ENCODE measurements around the gene C1QL1.
"Not testable (repeated sequence)": the region's sequence is repeated elsewhere in the genome, so short reads cannot be mapped to it uniquely, and the experiment has no call there.

C1QL1 gene

GRCh38 chr17:44959821-44960531, 8.1 kb downstream of the C1QL1 start:
- H3K27ac ChIP-seq = no peak overlapping the region
- TF ChIP-seq CTCF (conservative IDR thresholded peaks at IDR 0.05) = no peak

DNA sequence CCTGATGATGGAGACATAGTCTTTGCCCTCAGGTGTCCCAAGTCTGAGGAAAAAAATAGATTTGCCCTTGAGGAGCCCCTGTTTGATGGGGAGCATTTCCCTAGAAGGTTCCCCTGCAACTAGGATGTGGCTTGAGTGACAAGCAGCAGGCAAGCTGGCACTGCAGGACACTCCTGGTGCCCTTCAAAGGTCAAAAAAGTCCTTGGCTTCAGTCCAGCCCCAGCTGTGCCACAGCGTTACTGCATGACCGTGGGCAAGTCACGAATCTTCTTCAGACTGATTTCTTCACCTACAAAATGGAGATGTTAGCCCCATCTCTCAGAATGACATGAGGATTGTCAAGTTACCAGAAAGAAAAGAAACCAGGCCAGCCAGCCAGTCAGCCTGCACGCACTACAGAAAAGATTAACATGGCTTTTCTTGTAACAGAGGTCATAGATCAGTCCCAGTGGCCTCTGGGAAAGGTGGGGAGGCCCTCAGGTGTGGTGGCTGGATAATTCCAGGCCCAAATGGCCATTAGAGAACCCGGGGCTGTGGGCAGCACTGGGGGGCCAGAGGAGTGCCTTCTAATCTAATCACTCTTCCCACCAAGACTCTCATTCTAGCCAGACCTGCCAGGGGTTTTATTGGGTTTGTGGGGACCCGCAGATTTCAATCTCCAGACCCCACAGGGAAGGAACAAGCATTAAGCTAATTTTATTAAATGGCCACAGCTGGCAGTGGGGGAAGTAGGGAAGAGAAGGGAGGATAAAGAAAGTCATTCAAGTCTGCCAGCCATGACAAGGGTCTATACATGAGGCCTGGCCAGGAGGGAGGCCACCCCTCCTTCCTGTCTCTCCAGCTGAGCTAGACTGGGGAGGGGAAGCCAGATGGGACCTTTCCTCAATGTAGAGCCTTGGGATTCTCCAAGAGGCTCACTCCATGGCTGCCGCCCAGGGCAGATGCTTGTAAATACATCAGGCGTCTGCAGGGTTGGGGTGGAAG, 10.8 kb downstream of the C1QL1 start:
- no peak overlapping the region for H3K27ac ChIP-seq
- no peak for TF ChIP-seq CTCF (conservative IDR thresholded peaks at IDR 0.05)

- H3K27ac ChIP-seq = no peak overlapping the region
- TF ChIP-seq CTCF (conservative IDR thresholded peaks at IDR 0.05) = no peak
Measured at GRCh38 chr17:44955674-44956425, 12.3 kb downstream of the C1QL1 start.

- no peak overlapping the region for H3K27ac ChIP-seq
Measured at GRCh38 chr17:44952946-44953475, 15.1 kb downstream of the C1QL1 start.

DNA sequence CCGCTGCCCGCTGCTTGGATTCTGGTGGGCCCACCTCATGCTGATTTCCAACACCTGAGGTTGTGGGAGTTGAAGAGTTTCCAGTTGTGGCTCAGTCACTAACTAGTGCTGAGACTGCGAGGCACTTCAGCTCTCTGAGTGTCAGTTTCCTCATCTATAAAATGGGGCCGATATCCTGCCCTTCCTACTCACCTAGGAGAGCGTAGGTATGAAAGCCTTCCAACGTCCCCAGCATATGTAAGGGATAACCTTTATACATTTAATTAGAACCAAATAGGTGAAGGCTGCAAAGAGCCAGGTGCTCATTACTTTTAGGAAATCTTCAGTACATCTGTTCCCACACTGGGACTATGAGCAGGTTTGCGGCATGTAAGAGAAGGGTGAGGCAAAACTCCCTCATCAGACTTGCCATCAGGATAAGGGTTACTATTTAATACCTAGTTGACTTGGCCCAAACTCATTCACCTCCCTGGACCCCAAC, 19.7 kb downstream of the C1QL1 start:
- peak overlapping the region; percentile 71 for H3K27ac ChIP-seq
- TF ChIP-seq CTCF (conservative IDR thresholded peaks at IDR 0.05) = no peak

More at GRCh38 chr17:44952946-44953475, 15.1 kb downstream of the C1QL1 start:
- TF ChIP-seq CTCF (conservative IDR thresholded peaks at IDR 0.05) = no peak

DNA sequence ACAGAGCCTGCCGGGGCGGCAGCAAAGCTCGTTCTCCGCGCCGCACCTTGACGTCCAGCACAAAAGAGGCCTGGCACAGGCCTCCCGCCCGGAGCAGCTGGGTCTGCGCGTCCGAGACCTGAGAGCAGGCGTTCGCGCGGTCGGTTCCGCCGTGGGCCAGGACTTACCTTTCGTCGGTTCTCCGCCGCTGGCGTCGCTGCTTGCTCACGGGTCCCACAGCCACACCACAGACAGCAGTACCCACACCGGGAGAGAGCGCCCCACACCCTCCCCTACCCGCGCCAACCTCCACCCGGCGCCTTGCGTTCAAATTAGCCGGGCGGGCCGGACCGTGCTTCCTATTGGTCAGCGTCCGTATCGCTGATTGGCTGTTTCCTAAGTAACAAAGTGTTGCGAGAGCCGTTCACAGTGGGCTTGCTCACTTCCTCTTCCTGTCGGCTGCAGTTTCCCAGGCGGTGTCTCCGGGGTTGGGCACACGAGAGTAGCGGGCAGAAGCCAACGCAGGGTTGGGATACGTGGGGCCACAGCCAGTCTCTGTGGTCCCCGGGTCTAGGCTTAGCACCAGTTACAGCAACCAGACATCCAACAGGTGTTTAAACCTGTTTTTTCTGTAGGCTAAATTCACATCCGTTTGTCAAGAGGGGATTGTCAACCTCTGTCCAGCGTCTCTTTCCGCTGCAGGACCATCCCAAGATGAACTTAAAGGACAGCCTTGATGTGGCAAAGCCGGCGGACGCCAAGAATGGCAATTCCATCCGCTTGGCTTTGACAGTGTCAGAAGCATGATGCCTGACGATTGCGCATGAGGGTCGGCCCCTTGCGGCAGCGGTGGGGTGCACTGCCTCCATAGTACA, 20.4 kb downstream of the C1QL1 start, which contains the start of gene KIF18B:
KIF18B (minus strand) TSS at position 313 of the 854 bp plus-strand sequence. CDS start 11,429 bp downstream, outside the sequence.
- no peak for TF ChIP-seq CTCF (conservative IDR thresholded peaks at IDR 0.05)
- peak within 1 kb of the TSS; percentile 71 for H3K27ac ChIP-seq

DNA sequence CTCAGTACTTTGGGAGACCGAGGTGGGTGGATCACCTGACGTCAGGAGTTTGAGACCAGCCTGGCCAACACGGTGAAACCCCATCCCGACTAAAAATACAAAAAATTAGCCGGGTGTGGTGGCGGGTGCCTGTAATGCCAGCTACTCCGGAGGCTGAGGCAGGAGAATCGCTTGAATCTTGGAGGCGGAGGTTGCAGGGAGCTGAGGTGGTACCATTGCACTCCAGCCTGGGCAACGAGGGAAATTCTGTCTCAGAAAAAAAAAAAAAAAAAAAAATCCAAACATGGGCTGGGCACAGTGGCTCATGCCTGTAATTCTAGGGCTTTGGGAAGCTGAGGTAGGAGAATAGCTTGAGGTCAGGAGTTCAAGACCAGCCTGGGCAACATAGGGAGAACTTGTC, 22.5 kb downstream of the C1QL1 start:
- H3K27ac ChIP-seq = not testable (repeated sequence)
